Stimulated activated effector memory CD8-positive, alpha-beta T cell treated with anti-CD3 and anti-CD28 coated beads, Interleukin-12 subunit alpha, Interleukin-12 subunit beta, amount 100 ng/mL, for 72 hours (primary cell): Measurements from ENCODE around the gene KCNH2.
"Not testable (repeated sequence)": the region's sequence is repeated elsewhere in the genome, so short reads cannot be mapped to it uniquely, and the experiment has no call there.

Experiments
- ATAC-seq: fragments of 150-1000 bp; cut with Tn5 transposase; 2 replicates; pipeline ENCODE4 v1.10.0; 2021
- DNase-seq, 2 donors: peaks; one replicate each; pipeline ENCODE4 v3.0.0; 2021 to 2022; ENCODE audit warnings: low spot score in 2 of 2
- H3K27ac Mint-ChIP-seq: one replicate; pipeline ENCODE4 v1.8.0; 2022; ENCODE audit warnings: mild to moderate bottlenecking, mixed read lengths
- H3K36me3 Mint-ChIP-seq: one replicate; pipeline ENCODE4 v1.8.0; 2022; ENCODE audit warnings: mild to moderate bottlenecking, mixed read lengths
- H3K4me1 Mint-ChIP-seq: one replicate; pipeline ENCODE4 v1.8.0; 2022; ENCODE audit warnings: mixed read lengths
- H3K4me3 Mint-ChIP-seq: one replicate; pipeline ENCODE4 v1.8.0; 2022; ENCODE audit warnings: mild to moderate bottlenecking, mixed read lengths
- H3K9me3 Mint-ChIP-seq: one replicate; pipeline ENCODE4 v1.8.0; 2022; ENCODE audit warnings: mixed read lengths

KCNH2 gene

GRCh38 chr7:150914196-150914595 lies 63.9 kb downstream of the KCNH2 start:
- ATAC-seq: no peak
- Mint-ChIP-seq H3K4me3 (no peak overlapping the region), H3K9me3 (peaks cover 3% of the 10 kb centered on the region), H3K4me1 (peaks cover 17% of the 10 kb centered on the region), H3K27ac (no peak overlapping the region), H3K36me3 (no peaks in the 10 kb centered on the region)
- no peak for DNase-seq

GRCh38 chr7:150912427-150912826 lies 65.7 kb downstream of the KCNH2 start:
- no peaks in the 10 kb centered on the region for H3K36me3 Mint-ChIP-seq
- peaks cover 3% of the 10 kb centered on the region for H3K9me3 Mint-ChIP-seq
- no peak overlapping the region for H3K27ac Mint-ChIP-seq
- ATAC-seq (no peak), DNase-seq (no peak)
- no peak overlapping the region for H3K4me3 Mint-ChIP-seq
- H3K4me1 Mint-ChIP-seq: peaks cover 21% of the 10 kb centered on the region

- Mint-ChIP-seq H3K4me3 (no peak overlapping the region), H3K9me3 (peaks cover 3% of the 10 kb centered on the region), H3K36me3 (no peaks in the 10 kb centered on the region), H3K4me1 (peaks cover 21% of the 10 kb centered on the region), H3K27ac (no peak overlapping the region)
- ATAC-seq (no peak), DNase-seq (no peak)
These were observed 66.4 kb downstream of the KCNH2 start for GRCh38 chr7:150911590-150912267.

- Mint-ChIP-seq H3K36me3 (no peaks in the 10 kb centered on the region), H3K27ac (no peak overlapping the region), H3K9me3 (peaks cover 3% of the 10 kb centered on the region), H3K4me1 (peaks cover 21% of the 10 kb centered on the region), H3K4me3 (no peak overlapping the region)
- ATAC-seq (peak; percentile 38), DNase-seq (no peak)
These were observed 67.1 kb downstream of the KCNH2 start for GRCh38 chr7:150910996-150911422.

- H3K36me3 Mint-ChIP-seq, H3K27ac Mint-ChIP-seq, H3K4me3 Mint-ChIP-seq, ATAC-seq, DNase-seq, H3K9me3 Mint-ChIP-seq: not testable (repeated sequence)
- H3K4me1 Mint-ChIP-seq: peaks cover 21% of the 10 kb centered on the region
These were observed 67.7 kb downstream of the KCNH2 start for GRCh38 chr7:150910305-150910995.

GRCh38 chr7:150909200-150909995 lies 68.7 kb downstream of the KCNH2 start:
- no peak for DNase-seq
- Mint-ChIP-seq H3K27ac (peak overlapping the region; percentile 80), H3K9me3 (peaks cover 3% of the 10 kb centered on the region)

GRCh38 chr7:150908173-150908572 lies 69.9 kb downstream of the KCNH2 start:
- no peak for ATAC-seq
- Mint-ChIP-seq H3K4me3 (no peak overlapping the region), H3K27ac (no peak overlapping the region), H3K4me1 (peaks cover 21% of the 10 kb centered on the region), H3K36me3 (no peaks in the 10 kb centered on the region), H3K9me3 (peaks cover 3% of the 10 kb centered on the region)
- DNase-seq: no peak

More at GRCh38 chr7:150909200-150909995, 68.7 kb downstream of the KCNH2 start:
- peak; percentile 76 for ATAC-seq
- Mint-ChIP-seq H3K36me3 (no peaks in the 10 kb centered on the region), H3K4me3 (no peak overlapping the region), H3K4me1 (peaks cover 21% of the 10 kb centered on the region)

GRCh38 chr7:150904011-150904909 lies 73.9 kb downstream of the KCNH2 start:
- Mint-ChIP-seq H3K4me1 (peaks cover 5% of the 10 kb centered on the region), H3K4me3 (no peak overlapping the region), H3K36me3 (no peaks in the 10 kb centered on the region), H3K9me3 (no peaks in the 10 kb centered on the region), H3K27ac (no peak overlapping the region)
- ATAC-seq (no peak), DNase-seq (no peak)

GRCh38 chr7:150903606-150904005 lies 74.5 kb downstream of the KCNH2 start:
- Mint-ChIP-seq H3K9me3 (no peaks in the 10 kb centered on the region), H3K4me3 (no peak overlapping the region), H3K4me1 (peaks cover 2% of the 10 kb centered on the region), H3K27ac (no peak overlapping the region), H3K36me3 (no peaks in the 10 kb centered on the region)
- ATAC-seq: no peak
- DNase-seq: no peak

- Mint-ChIP-seq H3K27ac (peak overlapping the region; percentile 44), H3K4me1 (peaks cover 15% of the 10 kb centered on the region)
These were observed 75.8 kb downstream of the KCNH2 start for GRCh38 chr7:150902078-150903033.

GRCh38 chr7:150901160-150902035 lies 76.7 kb downstream of the KCNH2 start:
- H3K9me3 Mint-ChIP-seq: no peaks in the 10 kb centered on the region
- ATAC-seq (no peak), DNase-seq (no peak)
- H3K27ac Mint-ChIP-seq: peak overlapping the region; percentile 44
- H3K36me3 Mint-ChIP-seq: no peaks in the 10 kb centered on the region
- H3K4me1 Mint-ChIP-seq: peaks cover 18% of the 10 kb centered on the region
- H3K4me3 Mint-ChIP-seq: no peak overlapping the region

More at GRCh38 chr7:150902078-150903033, 75.8 kb downstream of the KCNH2 start:
- ATAC-seq: no peak
- no peak overlapping the region for H3K4me3 Mint-ChIP-seq
- no peak for DNase-seq
- H3K9me3 Mint-ChIP-seq: no peaks in the 10 kb centered on the region
- H3K36me3 Mint-ChIP-seq: no peaks in the 10 kb centered on the region

- Mint-ChIP-seq H3K36me3 (no peaks in the 10 kb centered on the region), H3K9me3 (no peaks in the 10 kb centered on the region), H3K4me3 (no peak overlapping the region), H3K4me1 (peaks cover 18% of the 10 kb centered on the region), H3K27ac (no peak overlapping the region)
- DNase-seq: peak in 1 of 2 donors; percentile 41
- no peak for ATAC-seq
These were observed 77.4 kb downstream of the KCNH2 start for GRCh38 chr7:150900675-150901074.

- peak; percentile 75 to 88 for DNase-seq
- Mint-ChIP-seq H3K36me3 (no peaks in the 10 kb centered on the region), H3K4me3 (peak overlapping the region; percentile 10), H3K4me1 (peaks cover 18% of the 10 kb centered on the region), H3K27ac (no peak overlapping the region), H3K9me3 (peaks cover 4% of the 10 kb centered on the region)
- peak; percentile 76 for ATAC-seq
These were observed 79.6 kb downstream of the KCNH2 start for GRCh38 chr7:150898475-150899011.
